Measurements from ENCODE around the gene COL5A1. TPM values are rescaled to one million over a fixed set of nuclear protein-coding genes. Genes with fewer than 3 reads are reported as not detected.

COL5A1 gene
- polyA plus RNA-seq, 3 donors: 81.2 to 128 (median 113) TPM

- no peak for DNase-seq (ENCODE audit: extremely low read depth in 1 of 11, low read depth in 9 of 11, low spot score in 4 of 11)
Measured at GRCh38 chr9:134808447-134808792, 166.8 kb downstream of the COL5A1 start.

GRCh38 chr9:134809292-134809691 lies 167.7 kb downstream of the COL5A1 start:
- no peak for DNase-seq (ENCODE audit: extremely low read depth in 1 of 11, low read depth in 9 of 11, low spot score in 4 of 11)

GRCh38 chr9:134809826-134810225 lies 168.2 kb downstream of the COL5A1 start:
- DNase-seq (ENCODE audit: extremely low read depth in 1 of 11, low read depth in 9 of 11, low spot score in 4 of 11): no peak

DNA sequence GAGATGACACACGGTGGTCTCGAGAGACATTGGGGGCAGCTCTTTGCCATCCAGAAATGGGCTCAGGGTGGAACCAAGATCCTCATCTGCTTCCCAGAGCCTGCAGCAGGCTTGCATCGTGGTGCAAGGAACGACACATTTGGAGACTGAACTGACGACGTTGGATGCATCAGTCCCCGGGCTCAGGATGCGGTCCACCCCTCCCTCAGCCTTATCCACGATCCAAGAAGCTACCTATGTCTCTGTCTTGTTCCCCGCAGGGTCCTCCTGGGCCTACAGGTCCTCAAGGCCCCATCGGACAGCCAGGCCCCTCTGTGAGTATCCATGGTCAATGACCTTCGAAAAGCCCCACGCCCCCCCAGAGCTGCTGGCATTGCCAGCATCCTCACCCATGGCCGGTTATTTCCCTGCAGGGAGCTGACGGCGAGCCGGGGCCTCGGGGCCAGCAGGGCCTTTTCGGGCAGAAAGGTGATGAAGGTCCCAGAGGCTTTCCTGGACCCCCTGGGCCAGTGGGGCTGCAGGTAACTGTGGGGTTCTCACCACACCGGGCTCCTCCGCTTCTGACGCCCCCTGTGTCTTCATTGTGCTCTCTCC lies 169.6 kb downstream of the COL5A1 start:
- no peak for DNase-seq (ENCODE audit: extremely low read depth in 1 of 11, low read depth in 9 of 11, low spot score in 4 of 11)

DNA sequence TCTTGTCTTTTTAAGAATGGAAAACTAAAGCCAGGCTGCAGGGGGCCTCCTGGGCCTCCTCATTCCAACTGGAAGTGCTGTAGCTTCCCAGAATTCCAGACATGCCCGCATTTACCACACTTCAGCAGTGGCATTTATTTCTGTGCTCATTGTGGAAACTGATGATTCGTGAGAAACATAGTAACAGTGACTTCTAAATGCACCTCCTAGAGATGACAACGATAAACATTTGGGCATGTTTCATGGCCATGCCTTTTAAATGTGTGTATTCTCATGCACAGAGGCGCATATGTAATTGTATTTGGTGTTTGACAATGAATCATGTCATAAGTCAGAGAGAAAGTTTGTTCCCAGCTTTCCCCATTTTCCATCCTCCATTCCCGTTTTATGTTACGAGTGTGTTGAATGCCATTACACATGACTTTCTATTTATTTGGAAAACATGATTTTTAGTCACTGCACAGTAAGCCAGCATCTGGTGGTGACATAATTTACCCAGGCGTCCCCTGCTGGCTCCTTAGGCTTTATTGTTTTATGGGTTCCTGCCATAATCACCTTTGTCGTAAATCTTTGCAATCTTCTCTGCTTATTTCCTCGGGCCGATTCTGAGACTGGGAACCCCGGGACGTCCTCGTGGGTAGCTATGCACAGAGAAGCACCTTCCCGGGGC lies 170.2 kb downstream of the COL5A1 start:
- peak in 1 of 11 donors; percentile 8 for DNase-seq (ENCODE audit: extremely low read depth in 1 of 11, low read depth in 9 of 11, low spot score in 4 of 11)

GRCh38 chr9:134812343-134812673 lies 170.7 kb downstream of the COL5A1 start:
- peak in 4 of 11 donors; percentile 15 to 31 (median 22) for DNase-seq (ENCODE audit: extremely low read depth in 1 of 11, low read depth in 9 of 11, low spot score in 4 of 11)

- DNase-seq (ENCODE audit: extremely low read depth in 1 of 11, low read depth in 9 of 11, low spot score in 4 of 11): no peak
Measured at GRCh38 chr9:134813841-134814240, 172.2 kb downstream of the COL5A1 start.

DNA sequence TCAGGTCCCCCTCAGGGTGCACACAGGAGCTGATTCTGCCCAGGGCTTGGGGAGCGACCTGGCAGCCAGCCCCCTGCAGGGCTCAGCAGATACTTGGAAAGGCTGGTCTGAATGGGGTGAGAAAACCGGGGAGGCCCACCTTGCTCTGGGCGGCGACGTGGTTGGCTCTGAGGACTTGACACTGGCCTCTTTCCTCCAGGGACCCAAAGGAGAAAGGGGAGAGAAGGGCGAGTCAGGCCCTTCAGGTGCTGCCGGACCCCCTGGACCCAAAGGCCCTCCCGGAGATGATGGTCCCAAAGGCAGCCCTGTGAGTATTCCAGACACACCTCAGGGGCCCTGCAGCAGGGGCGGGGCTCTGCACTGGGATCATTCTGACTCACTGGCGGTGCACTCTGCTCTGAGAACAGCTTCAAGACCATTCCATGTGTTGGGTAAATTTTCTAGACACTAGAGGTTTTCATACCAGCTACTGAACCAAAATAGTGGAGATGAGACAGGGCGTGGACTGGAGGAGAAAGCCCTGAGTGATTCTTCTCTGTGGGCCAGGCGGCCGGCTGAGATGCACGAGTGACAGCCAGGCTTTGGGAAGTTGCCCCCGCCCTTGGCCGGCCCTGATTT lies 173.1 kb downstream of the COL5A1 start:
- DNase-seq (ENCODE audit: extremely low read depth in 1 of 11, low read depth in 9 of 11, low spot score in 4 of 11): no peak

GRCh38 chr9:134815435-134816214 lies 174.0 kb downstream of the COL5A1 start:
- DNase-seq (ENCODE audit: extremely low read depth in 1 of 11, low read depth in 9 of 11, low spot score in 4 of 11): no peak

GRCh38 chr9:134816264-134816663 lies 174.7 kb downstream of the COL5A1 start:
- DNase-seq (ENCODE audit: extremely low read depth in 1 of 11, low read depth in 9 of 11, low spot score in 4 of 11): no peak

- no peak for DNase-seq (ENCODE audit: extremely low read depth in 1 of 11, low read depth in 9 of 11, low spot score in 4 of 11)
Measured at GRCh38 chr9:134818000-134818568, 176.5 kb downstream of the COL5A1 start.

DNA sequence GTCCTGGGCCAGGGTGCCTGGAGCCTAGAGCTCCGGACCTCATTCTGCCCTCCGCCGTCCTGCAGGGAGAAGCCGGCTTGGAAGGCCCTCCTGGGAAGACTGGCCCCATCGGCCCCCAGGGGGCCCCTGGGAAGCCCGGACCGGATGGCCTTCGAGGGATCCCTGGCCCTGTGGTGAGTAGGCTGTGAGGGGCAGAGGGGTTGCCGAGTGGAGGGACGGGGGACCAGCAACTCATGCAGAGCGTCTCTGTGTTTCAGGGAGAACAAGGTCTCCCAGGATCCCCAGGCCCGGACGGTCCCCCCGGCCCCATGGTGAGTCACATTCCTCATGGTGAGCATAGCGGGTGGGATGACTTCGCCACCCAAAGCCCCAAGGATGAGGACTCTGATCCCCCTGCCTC lies 177.0 kb downstream of the COL5A1 start:
- no peak for DNase-seq (ENCODE audit: extremely low read depth in 1 of 11, low read depth in 9 of 11, low spot score in 4 of 11)

DNA sequence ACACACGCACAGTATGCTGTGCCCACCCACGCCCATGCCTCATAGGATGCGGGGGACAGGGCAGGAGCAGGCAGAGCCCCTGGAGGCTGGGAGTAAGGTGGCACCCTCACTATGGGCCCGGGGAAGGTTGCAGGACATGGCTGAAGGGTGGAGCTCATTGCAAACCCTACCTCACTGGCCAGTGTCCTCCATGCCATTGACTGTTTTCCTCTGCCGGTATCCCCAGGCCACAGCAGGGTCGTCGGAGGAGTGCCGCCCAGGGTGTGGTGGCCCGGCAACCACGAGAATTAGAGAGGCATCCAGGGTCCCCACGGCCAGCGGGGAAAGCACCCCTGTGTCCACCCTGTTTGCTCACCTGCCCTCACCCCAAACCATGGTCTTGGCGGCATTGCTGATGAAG lies 179.3 kb downstream of the COL5A1 start:
- DNase-seq (ENCODE audit: extremely low read depth in 1 of 11, low read depth in 9 of 11, low spot score in 4 of 11): no peak

- no peak for DNase-seq (ENCODE audit: extremely low read depth in 1 of 11, low read depth in 9 of 11, low spot score in 4 of 11)
Measured at GRCh38 chr9:134822541-134822940, 180.9 kb downstream of the COL5A1 start.

DNA sequence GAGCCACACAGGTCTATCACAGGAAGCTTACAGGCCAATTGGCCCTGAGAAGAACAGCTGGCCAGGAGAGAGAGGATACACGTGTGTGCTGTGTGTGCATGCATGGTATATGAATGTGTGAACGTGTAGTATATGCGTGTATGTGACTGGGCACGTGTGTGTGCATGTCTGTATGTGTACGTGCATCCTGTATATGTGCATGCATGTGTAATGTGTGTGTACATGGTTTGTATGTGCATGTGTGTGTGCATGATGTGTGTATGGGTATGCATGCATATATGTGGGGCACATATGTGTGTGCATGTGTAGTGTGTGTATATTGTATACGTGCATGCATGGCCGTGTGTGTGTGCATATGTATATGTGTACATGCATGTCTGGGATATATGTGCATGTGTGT lies 182.0 kb downstream of the COL5A1 start:
- DNase-seq (ENCODE audit: extremely low read depth in 1 of 11, low read depth in 9 of 11, low spot score in 4 of 11): no peak

DNA sequence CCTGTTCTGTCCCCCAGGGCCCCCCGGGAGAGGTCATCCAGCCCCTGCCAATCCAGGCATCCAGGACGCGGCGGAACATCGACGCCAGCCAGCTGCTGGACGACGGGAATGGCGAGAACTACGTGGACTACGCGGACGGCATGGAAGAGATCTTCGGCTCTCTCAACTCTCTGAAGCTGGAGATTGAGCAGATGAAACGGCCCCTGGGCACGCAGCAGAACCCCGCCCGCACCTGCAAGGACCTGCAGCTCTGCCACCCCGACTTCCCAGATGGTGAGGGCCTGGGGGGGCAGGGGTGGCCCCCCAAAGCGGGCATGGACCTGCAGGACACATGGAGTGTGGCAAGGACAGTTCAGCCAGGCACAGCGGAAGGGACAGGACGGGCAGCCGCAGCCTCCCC lies 183.0 kb downstream of the COL5A1 start:
- no peak for DNase-seq (ENCODE audit: extremely low read depth in 1 of 11, low read depth in 9 of 11, low spot score in 4 of 11)

DNA sequence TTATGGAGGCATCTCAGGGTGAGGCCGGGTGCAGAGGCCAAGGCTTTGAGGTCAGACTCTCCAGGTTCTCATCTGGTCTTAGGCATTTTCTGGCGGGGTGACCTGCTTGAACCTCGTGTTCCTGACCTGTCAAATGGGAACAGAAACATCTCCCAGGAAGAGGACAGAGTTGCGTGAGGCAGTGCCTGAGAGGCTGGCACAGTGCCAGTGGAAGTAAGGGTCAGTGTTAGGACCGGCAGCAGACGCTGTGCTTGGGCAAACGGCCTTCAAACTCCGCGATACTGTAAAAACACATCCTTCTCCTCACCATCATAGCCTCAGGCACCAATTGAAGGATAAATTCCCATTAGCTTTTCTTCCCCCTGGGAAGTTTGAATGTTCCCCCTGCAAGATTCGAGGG lies 183.4 kb downstream of the COL5A1 start:
- DNase-seq (ENCODE audit: extremely low read depth in 1 of 11, low read depth in 9 of 11, low spot score in 4 of 11): no peak

DNA sequence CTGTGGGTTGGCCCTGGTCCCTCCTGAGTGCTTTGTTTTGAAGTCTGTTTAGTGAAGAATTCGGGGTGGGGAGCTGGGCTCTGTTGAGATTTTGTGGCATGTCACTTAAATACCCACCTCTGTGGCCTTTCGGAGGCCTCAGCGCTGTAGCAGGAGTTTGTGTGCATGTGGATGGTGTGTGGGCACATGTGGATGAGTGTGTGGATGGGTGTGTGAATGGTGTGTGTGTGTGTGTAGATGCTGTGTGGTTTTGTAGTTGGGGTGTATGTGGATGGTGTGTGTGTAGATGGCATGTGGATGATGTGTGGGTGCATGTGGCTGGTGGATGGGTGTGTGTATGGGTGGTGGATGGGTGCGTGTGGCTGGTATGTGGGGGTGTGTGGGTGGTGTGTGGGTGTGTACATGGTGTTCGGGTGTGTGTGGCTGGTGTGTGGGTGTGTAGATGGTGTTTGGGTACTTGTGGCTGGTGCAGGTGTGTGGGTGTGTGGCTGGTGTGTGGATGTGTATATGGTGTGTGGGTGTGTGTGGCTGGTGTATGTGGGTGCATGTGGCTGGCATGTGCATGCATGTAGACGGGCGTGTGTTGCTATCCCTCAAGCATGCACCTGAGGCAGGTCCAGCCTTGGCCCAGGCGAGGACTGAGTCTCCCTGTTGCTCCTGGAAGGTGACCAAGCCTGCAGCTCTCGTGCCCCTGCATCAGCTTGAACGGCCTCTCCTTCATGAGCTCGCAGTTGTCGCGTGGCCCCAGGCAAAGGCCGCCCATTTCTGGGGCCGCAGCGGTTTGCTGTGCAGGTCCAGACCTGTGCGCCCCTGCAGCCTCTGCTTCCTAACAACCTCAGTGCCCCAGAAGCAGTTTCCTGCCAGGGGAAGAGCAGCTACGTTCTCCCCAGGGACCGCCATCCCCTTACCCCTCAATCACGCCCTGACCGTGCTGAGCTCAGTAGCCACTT lies 185.0 kb downstream of the COL5A1 start:
- no peak for DNase-seq (ENCODE audit: extremely low read depth in 1 of 11, low read depth in 9 of 11, low spot score in 4 of 11)

DNA sequence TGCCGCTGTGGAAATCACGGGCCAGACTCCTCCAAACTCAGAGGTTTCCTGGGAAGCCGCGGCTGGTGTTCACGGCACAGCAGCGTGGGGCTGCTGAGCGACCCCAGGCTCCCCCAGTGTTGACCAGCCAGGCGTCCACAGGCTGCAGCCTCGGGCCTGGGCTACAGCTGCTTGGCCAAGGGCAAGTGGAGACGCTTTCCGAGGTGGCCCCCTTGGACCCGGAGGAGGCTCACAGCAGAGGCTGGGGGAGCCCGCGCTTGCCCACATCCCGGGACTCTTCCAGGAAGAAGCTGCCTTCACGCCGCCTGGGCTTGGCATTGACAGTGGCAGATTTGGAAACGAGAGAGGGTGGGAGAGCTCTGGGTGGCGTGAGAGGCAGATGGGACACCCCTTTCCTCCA lies 186.0 kb downstream of the COL5A1 start:
- no peak for DNase-seq (ENCODE audit: extremely low read depth in 1 of 11, low read depth in 9 of 11, low spot score in 4 of 11)
